Loucy (cell line): ENCODE data around the gene OR51I2.

Experiments
- EZH2phosphoT487 ChIP-seq: fragments of 200-600 bp; IDR thresholded peaks from 2 replicates; pipeline ENCODE4 v1.6.1; 2018; ENCODE audit warnings: antibody characterized with exemption, mild to moderate bottlenecking, moderate library complexity, borderline replicate concordance
- TF ChIP-seq, protein P1 (sequence below): fragments of 200-600 bp; sonication (generic); conservative IDR thresholded peaks from 2 replicates; pipeline ENCODE4 v1.5.1; 2014; ENCODE audit warnings: mild to moderate bottlenecking, antibody characterized with exemption, low read length

GRCh38 chr11:5500393-5500801, 51.3 kb downstream of the OR51I2 start:
- TF ChIP-seq, protein P1, sequence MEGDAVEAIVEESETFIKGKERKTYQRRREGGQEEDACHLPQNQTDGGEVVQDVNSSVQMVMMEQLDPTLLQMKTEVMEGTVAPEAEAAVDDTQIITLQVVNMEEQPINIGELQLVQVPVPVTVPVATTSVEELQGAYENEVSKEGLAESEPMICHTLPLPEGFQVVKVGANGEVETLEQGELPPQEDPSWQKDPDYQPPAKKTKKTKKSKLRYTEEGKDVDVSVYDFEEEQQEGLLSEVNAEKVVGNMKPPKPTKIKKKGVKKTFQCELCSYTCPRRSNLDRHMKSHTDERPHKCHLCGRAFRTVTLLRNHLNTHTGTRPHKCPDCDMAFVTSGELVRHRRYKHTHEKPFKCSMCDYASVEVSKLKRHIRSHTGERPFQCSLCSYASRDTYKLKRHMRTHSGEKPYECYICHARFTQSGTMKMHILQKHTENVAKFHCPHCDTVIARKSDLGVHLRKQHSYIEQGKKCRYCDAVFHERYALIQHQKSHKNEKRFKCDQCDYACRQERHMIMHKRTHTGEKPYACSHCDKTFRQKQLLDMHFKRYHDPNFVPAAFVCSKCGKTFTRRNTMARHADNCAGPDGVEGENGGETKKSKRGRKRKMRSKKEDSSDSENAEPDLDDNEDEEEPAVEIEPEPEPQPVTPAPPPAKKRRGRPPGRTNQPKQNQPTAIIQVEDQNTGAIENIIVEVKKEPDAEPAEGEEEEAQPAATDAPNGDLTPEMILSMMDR = no peak
- TF ChIP-seq EZH2phosphoT487 = no peak
